Measurements from ENCODE around the gene TIAL1. TPM values are rescaled to one million over a fixed set of nuclear protein-coding genes. Genes with fewer than 3 reads are reported as not detected.

TIAL1 gene
- total and polyA plus RNA-seq, 10 of the 15 experiments (the other 5 are each of a cell fraction or from before 2014, with no cell fraction given), result 26.0 to 159 (median 62.8) TPM

- in situ Hi-C loops (cut with MboI) (no loop called here), intact Hi-C loops (cut with micrococcal nuclease; ENCODE audit: unreplicated experiment) (no loop called here)
- Histone ChIP-seq H2AFZ (ENCODE audit: control insufficient read depth, low read depth, low read length) (no peak overlapping the region), H3K36me3 (ENCODE audit: control insufficient read depth in 2 of 2, insufficient read depth in 2 of 2, low read length in 1 of 2) (no peaks in the 10 kb centered on the region), H4K20me1 (ENCODE audit: control insufficient read depth, insufficient read depth) (no peaks in the 10 kb centered on the region), H3K9ac (ENCODE audit: control insufficient read depth, insufficient read depth, low read length) (no peak overlapping the region), H3K4me2 (ENCODE audit: control insufficient read depth, insufficient read depth) (no peak overlapping the region), H3K4me1 (ENCODE audit: control insufficient read depth, insufficient read depth, low read length) (no peaks in the 10 kb centered on the region), H3K27me3 (replicated peaks in 1 of 2; ENCODE audit: control insufficient read depth in 2 of 2, insufficient read depth in 2 of 2, low read length in 1 of 2) (no peaks in the 10 kb centered on the region), H3K4me3 (no peak overlapping the region), H3K27ac (ENCODE audit: control insufficient read depth, insufficient read depth) (no peak overlapping the region), H3K79me2 (ENCODE audit: control insufficient read depth, insufficient read depth, low read length) (no peaks in the 10 kb centered on the region), H3K9me3 (replicated peaks; ENCODE audit: control insufficient read depth, insufficient read depth, low read length) (no peaks in the 10 kb centered on the region)
- SMC1A ChIA-PET (ENCODE audit: uncharacterized antibody, unreplicated experiment), result interaction anchor here (1.0 to 1.6 kb wide), 4 partner anchors 16 to 251 kb away, joined by 3 to 5 read pairs (median 3); no protein-coding TSS in a partner anchor
- no peak for TF ChIP-seq SREBF1 (IDR thresholded peaks at IDR 0.05; ENCODE audit: low read length)
- TF ChIP-seq SRF (IDR thresholded peaks at IDR 0.05; ENCODE audit: low read depth in 2 of 2, low read length in 2 of 2), result no peak
- TF ChIP-seq SMC3 (IDR thresholded peaks at IDR 0.05; ENCODE audit: borderline replicate concordance, low read length), result peak; percentile 47; the same call in 1 of the 2 replicates
- TF ChIP-seq, protein P1, sequence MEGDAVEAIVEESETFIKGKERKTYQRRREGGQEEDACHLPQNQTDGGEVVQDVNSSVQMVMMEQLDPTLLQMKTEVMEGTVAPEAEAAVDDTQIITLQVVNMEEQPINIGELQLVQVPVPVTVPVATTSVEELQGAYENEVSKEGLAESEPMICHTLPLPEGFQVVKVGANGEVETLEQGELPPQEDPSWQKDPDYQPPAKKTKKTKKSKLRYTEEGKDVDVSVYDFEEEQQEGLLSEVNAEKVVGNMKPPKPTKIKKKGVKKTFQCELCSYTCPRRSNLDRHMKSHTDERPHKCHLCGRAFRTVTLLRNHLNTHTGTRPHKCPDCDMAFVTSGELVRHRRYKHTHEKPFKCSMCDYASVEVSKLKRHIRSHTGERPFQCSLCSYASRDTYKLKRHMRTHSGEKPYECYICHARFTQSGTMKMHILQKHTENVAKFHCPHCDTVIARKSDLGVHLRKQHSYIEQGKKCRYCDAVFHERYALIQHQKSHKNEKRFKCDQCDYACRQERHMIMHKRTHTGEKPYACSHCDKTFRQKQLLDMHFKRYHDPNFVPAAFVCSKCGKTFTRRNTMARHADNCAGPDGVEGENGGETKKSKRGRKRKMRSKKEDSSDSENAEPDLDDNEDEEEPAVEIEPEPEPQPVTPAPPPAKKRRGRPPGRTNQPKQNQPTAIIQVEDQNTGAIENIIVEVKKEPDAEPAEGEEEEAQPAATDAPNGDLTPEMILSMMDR (IDR thresholded peaks at IDR 0.05 in 2 of 3, conservative IDR thresholded peaks at IDR 0.05 in 1 of 3; ENCODE audit: control insufficient read depth in 2 of 3, extremely low read depth in 1 of 3, insufficient read depth in 1 of 3, low read depth in 3 of 3, low read length in 3 of 3), result peak; percentile 42 to 56 (median 56); a peak in 5 of 6 replicates
- TF ChIP-seq RAD21 (IDR thresholded peaks at IDR 0.05; ENCODE audit: insufficient read depth, low read depth, low read length), result peak; percentile 55
- DNase-seq (ENCODE audit: low read depth, low spot score) (no peak), FAIRE-seq (no peak), ATAC-seq (peak; percentile 70)
- 31% methylated on average over 14 of the region's 15 CpGs for whole genome bisulfite sequencing (ENCODE audit: insufficient coverage, insufficient replicate concordance, low lambda C conversion rate, missing lambda C conversion rate)
- POLR2A ChIA-PET, result interaction anchor here (0.6 kb wide), 1 partner anchor 430 kb away, joined by 3 read pairs; no protein-coding TSS in a partner anchor
- CTCF ChIA-PET, result interaction anchor here (0.6 to 2.8 kb wide), 10 partner anchors 26 to 254 kb away, joined by 3 to 17 read pairs (median 3); no protein-coding TSS in a partner anchor
- RAD21 ChIA-PET (ENCODE audit: unreplicated experiment), result interaction anchor here (0.9 to 1.7 kb wide), 3 partner anchors 79 to 273 kb away, joined by 3 to 9 read pairs (median 3); no protein-coding TSS in a partner anchor
- BruUV-seq (replicated peaks), result no TSS peak
These were observed 11.8 kb upstream of the TIAL1 start for GRCh38 chr10:119608316-119609155.
